Kidney tubule cell (primary cell): ENCODE results near the gene CSN1S1.
"Not testable (repeated sequence)": the region's sequence is repeated elsewhere in the genome, so short reads cannot be mapped to it uniquely, and the experiment has no call there.

ENCODE experiments used
- DNase-seq: peaks from one replicate; pipeline ENCODE4 v3.0.0-alpha.2; 2018; ENCODE audit warnings: low spot score

Gene CSN1S1

GRCh38 chr4:69930768-69931167 lies at the start of gene CSN1S1:
TSS of gene CSN1S1 (plus strand) at chr4:69931068. CDS start at chr4:69932556, 1,488 bp downstream.
- DNase-seq = no peak

GRCh38 chr4:69881173-69881773 lies 49.6 kb upstream of the CSN1S1 start:
- peak; percentile 57 for DNase-seq

- no peak for DNase-seq
Observed at GRCh38 chr4:69882150-69882549, 48.7 kb upstream of the CSN1S1 start.

- peak; percentile 59 for DNase-seq
Observed at GRCh38 chr4:69888336-69888735, 42.5 kb upstream of the CSN1S1 start.

- DNase-seq = no peak
Observed at GRCh38 chr4:69894186-69894585, 36.7 kb upstream of the CSN1S1 start.

GRCh38 chr4:69894721-69895120 lies 36.1 kb upstream of the CSN1S1 start:
- DNase-seq = no peak

GRCh38 chr4:69896530-69897116 lies 34.2 kb upstream of the CSN1S1 start:
- DNase-seq = peak; percentile 7

GRCh38 chr4:69907151-69907550 lies 23.7 kb upstream of the CSN1S1 start:
- DNase-seq = no peak

- DNase-seq = no peak
Observed at GRCh38 chr4:69909195-69909594, 21.7 kb upstream of the CSN1S1 start.

GRCh38 chr4:69910016-69910782 lies 20.7 kb upstream of the CSN1S1 start:
- no peak for DNase-seq

GRCh38 chr4:69920874-69921273 lies 10.0 kb upstream of the CSN1S1 start:
- no peak for DNase-seq

- not testable (repeated sequence) for DNase-seq
Observed at GRCh38 chr4:69923782-69924410, 7.0 kb upstream of the CSN1S1 start.

GRCh38 chr4:69934150-69934549 lies 3.3 kb downstream of the CSN1S1 start:
- no peak for DNase-seq

- no peak for DNase-seq
Observed at GRCh38 chr4:69936566-69936965, 5.7 kb downstream of the CSN1S1 start.

- peak; percentile 19 for DNase-seq
Observed at GRCh38 chr4:69951602-69952001, 20.7 kb downstream of the CSN1S1 start.

GRCh38 chr4:69957209-69957608 lies 26.3 kb downstream of the CSN1S1 start:
- DNase-seq = no peak

- DNase-seq = no peak
Observed at GRCh38 chr4:69965628-69966027, 34.8 kb downstream of the CSN1S1 start, which contains the start of gene CSN2. TSS of gene CSN2 (minus strand) at chr4:69965728. CDS start at chr4:69960995, 4,733 bp downstream.

GRCh38 chr4:69970071-69970470 lies 39.2 kb downstream of the CSN1S1 start:
- no peak for DNase-seq

GRCh38 chr4:69974631-69975030 lies 43.8 kb downstream of the CSN1S1 start:
- DNase-seq = no peak

GRCh38 chr4:69977582-69977981 lies 46.7 kb downstream of the CSN1S1 start:
- DNase-seq = no peak

GRCh38 chr4:69984030-69984443 lies 53.2 kb downstream of the CSN1S1 start:
- DNase-seq = peak; percentile 66

GRCh38 chr4:69986663-69987062 lies 55.8 kb downstream of the CSN1S1 start:
- DNase-seq = no peak

- DNase-seq = no peak
Observed at GRCh38 chr4:69991016-69991415, 60.1 kb downstream of the CSN1S1 start.
